HEK293T (cell line): Measurements from ENCODE around the gene STX1A.

Experiments
- BHLHE40 ChIP-seq: fragments of 450-650 bp; IDR thresholded peaks from 2 replicates; pipeline ENCODE4 v1.6.1; 2016; ENCODE audit warnings: mild to moderate bottlenecking, moderate library complexity, borderline replicate concordance
- FOXA1 ChIP-seq: fragments of 450-650 bp; IDR thresholded peaks from 2 replicates; pipeline ENCODE4 v1.6.1; 2016; ENCODE audit warnings: mild to moderate bottlenecking
- FOXK2 ChIP-seq: fragments of 450-650 bp; IDR thresholded peaks from 2 replicates; pipeline ENCODE4 v1.6.1; 2016; ENCODE audit warnings: mild to moderate bottlenecking
- FOXM1 ChIP-seq: fragments of 450-650 bp; IDR thresholded peaks from 2 replicates; pipeline ENCODE4 v1.6.1; 2017; ENCODE audit warnings: mild to moderate bottlenecking, borderline replicate concordance
- HDGF ChIP-seq: fragments of 450-650 bp; IDR thresholded peaks from 2 replicates; pipeline ENCODE4 v1.6.1; 2017; ENCODE audit warnings: antibody characterized with exemption, borderline replicate concordance
- L3MBTL2 ChIP-seq: fragments of 450-650 bp; conservative IDR thresholded peaks from 2 replicates; pipeline ENCODE4 v1.6.1; 2016; ENCODE audit warnings: mild to moderate bottlenecking
- SUZ12 ChIP-seq: fragments of 450-650 bp; IDR thresholded peaks from 2 replicates; pipeline ENCODE4 v1.6.1; 2016; ENCODE audit warnings: mild to moderate bottlenecking
- ZNF384 ChIP-seq: fragments of 450-650 bp; IDR thresholded peaks from 2 replicates; pipeline ENCODE4 v1.6.1; 2016

DNA sequence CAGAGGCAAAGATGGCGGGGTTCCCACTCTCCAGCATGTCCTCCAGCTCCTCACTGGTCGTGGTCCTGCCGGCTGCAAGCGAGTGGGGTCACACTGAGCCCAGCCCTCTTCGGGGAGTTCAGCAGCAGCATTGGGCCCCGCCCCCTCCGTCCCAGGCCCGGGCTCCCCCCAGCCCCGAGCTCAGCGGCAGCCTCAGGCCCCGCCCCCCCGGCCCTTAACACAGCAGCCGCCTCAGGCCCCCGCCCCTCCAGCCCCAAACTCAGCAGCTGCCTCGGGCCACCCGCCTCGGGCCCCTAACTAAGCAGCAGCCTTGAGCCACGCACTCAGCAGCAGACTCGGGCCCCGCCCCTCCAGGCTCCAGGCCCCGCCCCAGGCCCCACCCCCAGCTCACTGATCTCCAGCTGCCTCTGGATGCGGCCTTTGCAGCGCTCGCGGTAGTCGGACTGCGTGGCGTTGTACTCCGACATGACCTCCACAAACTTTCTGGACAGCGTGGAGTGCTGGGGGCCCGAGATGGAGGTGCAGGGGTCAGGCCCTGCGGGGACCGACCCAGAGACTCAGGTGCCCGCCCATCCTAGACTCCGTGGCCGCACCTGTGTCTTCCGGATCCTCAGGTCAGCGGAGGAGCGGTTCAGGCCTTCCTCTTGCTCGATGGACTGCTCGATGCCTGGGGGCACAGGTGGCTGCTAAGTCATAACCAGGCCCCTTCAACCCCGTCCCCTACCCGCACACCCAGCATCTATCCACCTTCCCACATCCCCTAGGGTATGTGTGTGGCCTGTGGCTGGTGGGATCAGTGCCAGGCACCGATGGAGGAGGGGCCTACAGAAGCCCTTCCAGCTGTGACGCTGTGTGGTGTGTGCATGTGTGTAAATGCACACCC, 15.5 kb downstream of the STX1A start:
- no peak for TF ChIP-seq HDGF
- TF ChIP-seq FOXK2, result no peak
- no peak for TF ChIP-seq L3MBTL2
- no peak for TF ChIP-seq SUZ12
- no peak for TF ChIP-seq BHLHE40
- no peak for TF ChIP-seq FOXM1
- no peak for TF ChIP-seq ZNF384
- no peak for TF ChIP-seq FOXA1
